HG03575 (cell line): ENCODE results near the gene EIF2AK2.

Source experiments
- ATAC-seq: cut with Tn5 transposase; IDR thresholded peaks from one replicate; pipeline ENCODE4 v1.9.1; 2021; ENCODE audit not compliant: unreplicated experiment, insufficient number of reproducible peaks, low FRiP score; ENCODE audit errors: extremely low read depth

EIF2AK2 gene

DNA sequence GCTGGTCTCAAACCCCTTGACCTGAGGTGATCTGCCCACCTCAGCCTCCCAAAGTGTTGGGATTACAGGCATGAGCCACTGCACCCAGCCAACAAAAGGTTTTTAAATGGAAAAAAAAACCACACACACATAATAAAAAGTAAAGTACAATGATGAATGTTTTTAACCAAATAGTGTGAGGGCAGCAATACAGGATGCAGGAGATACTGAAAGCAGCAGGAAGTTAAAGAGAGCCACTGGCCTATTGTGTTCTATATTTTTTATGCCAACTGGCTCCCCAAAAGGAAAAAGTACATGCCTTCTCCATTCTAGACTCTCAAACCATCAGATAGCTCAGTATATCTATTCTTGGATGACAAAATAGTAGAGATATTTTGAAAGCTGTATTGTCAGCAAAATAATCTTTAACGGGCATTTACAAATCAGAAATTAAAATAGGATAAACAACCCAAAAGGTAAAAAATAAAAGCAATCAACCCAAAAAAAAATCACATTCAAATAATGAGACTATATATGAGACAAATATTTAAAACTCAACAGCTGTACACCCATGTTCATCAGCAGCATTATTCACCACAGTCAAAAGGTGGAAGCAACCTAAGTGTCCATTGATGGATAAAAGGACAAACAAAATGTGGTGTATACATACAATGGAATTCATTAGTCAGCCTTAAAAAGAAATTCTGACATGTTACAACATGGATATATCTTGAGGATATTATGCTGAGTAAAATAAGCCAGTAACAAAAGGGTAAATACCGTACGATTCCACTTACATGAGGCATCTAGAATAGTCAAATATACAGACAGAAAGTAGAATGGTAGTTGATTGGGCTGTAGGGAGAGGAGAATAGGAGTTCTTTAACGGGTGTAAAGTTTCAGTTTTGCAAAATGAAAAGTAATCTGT is 46.2 kb downstream of the EIF2AK2 start:
- ATAC-seq: no peak

DNA sequence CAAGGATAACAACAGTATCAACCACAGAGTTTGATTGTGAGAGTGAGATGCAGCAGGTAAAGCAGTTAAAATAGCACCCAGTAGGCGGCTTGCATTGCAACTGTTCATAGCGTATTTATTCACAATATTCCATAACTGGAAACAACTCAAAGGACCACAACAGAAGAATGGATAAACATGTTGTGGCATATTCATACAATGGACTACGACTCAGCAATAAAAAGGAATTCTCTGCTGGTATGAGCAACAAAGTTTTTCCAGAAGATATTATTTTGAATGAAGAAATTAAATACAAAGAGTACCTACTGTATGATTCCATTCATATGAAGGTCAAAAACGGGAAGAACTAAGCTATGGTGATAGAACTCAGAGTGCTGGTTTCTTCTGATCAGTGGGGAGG is 47.3 kb downstream of the EIF2AK2 start:
- no peak for ATAC-seq

DNA sequence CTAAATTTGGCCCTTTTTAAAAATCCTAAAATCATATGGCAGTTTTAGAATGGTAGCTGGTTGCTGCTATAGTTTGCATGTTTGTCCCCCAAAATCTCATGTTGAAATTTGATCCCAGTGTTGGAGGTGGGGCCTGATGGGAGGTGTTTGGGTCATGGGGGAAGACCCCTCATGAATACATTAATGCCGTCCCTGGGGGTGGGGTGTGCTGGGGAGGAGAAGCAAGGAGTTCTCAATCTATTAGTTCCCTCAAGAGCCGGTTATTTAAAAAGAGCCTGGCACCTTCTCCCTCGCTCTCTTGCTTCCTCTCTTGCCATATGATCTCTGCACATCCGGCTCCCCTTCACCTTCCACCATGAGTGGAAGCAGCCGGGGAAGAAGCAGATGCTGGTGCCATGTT is 51.6 kb downstream of the EIF2AK2 start:
- ATAC-seq: no peak

DNA sequence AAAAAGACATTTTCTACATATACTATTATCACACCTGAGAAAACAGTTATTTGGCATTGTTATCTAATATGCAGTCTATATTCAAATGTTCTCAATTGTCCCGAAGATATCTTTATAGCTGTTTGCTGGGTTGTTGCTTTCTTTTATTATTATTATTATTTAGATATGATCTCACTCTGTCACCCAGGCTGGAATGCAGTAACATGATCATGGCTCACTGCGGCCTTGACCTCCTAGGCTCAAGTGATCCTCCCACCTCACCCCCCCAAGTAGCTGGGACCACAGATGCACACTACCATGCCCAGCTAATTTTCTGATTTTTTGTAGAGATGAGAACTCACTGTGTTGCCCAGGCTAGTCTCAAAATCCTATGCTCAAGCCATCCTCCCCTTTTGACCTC is 52.6 kb downstream of the EIF2AK2 start:
- no peak for ATAC-seq

DNA sequence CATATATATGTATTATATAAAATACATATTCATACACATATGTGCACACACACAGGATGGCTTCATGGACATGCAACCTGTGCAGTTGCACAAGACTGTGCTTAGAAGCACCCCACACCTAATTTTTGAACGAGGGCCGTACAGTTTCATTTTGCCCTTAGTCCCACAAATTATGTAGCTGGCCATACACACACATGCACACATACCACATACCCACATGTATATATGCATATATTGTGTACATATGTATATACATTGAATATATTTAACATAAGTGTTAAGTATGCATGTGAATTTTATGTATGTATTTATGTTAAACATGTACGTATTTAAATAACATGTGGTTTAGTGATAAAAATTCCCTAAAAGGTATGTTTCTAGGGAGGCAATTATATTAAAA is 54.2 kb downstream of the EIF2AK2 start:
- ATAC-seq: no peak

DNA sequence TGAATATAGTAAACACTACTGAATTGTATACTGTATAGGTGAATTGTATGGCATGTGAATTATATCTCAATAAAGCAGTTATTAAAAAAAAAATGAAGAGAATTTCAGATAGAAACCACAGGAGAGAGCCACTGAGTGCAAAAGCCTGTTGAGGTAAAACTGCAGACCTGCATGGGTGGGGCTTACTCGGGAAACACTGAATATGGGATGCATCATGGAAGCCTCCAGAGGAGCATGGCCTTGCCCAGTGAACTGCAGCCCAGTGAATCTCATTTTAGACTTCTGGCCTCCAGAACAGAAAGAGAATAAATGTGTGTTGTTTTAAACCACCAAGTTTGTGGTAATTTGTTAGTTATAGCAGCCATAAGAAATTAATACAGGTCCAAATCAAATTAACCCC is 56.7 kb downstream of the EIF2AK2 start:
- ATAC-seq: no peak

DNA sequence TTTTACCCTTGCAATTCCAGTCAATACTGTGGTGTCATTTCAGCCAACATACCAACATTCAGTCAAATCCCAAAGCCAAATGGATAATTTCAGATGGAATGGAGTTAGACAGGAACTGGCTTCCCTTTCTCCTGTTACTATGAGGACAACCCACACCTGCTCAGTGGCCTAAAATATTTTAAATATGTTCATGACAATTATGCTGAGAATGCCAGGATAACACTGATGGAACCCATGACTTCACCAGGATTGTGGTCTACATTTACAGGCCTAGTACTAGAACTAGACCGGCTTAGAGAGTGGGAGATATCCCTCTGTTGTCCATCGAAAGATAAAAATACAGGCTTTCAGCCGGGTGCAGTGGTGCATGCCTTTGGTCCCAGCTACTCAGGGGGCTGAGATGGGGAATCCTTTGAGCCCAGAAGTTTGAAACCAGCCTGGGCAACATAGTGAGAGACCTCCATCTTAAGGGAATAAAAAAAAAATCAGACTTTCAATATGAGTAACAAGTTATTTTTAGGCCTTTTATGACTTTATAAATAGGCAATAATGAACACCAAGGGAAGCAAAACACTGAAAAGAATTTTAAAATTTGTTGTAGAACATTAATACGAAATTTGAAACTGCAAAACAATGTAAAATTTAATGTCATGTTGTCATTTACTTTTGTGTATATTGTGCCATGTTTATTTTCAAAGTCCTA is 58.2 kb downstream of the EIF2AK2 start:
- ATAC-seq: no peak

DNA sequence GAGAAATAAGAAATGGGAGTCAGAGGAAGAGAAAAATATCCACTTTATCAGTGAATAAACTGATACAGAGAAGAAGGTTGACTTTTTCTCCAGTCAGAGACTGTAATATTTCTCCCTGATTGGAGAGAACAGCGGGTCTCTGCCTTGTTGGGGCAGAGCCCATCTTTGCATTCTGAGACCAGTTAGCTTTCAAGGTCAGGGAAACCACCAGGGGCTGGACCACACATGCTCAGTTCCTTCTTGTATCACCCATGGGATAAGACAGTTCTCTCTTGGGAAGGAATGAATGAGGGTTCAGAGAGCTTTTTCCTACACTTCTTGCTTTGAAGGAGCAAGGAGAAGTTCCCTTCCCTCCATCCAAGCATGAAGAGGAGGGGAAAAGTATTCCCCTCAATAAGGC is 60.2 kb downstream of the EIF2AK2 start:
- ATAC-seq: no peak

DNA sequence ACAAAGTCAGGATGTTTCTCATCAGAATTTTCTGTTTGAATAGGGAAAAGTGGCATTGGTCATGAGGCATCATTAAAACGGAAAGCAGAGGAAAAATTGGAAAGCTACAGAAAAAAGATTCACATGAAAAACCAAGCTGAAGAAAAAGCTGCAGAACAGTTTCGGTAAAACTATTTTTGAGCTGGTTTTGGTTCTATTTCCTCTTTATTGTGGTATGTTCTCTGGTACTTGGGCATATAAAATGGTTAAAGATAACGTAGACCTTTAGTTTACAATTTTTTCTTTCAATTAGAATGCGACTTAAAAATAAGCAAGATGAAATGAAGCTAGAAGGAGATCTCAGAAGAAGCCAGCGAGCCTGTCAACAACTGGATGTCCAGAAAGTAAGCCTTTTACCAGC is 64.9 kb downstream of the EIF2AK2 start:
- ATAC-seq: peak; percentile 36

DNA sequence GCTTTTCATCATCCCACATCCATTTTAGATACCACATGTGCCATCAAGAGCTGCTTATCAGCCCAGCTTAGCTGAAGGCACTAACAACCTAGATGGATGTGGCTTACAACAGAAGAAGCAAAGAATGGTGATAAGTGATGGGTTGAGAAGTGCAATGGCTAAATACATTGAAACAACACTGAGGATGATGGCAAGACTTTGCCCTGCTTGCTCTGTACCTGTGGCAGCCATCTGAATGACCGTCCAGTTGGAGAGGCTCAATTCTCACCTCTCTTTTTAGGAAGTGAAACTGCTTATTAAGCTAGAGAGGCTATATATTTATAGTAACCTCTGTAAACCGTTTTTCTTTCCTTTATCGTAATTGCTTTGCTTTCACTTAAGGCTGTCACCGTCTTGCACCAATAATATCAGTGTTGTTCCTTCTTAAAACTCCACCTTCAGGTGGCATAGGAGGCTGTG is 66.7 kb downstream of the EIF2AK2 start:
- ATAC-seq: peak; percentile 72

DNA sequence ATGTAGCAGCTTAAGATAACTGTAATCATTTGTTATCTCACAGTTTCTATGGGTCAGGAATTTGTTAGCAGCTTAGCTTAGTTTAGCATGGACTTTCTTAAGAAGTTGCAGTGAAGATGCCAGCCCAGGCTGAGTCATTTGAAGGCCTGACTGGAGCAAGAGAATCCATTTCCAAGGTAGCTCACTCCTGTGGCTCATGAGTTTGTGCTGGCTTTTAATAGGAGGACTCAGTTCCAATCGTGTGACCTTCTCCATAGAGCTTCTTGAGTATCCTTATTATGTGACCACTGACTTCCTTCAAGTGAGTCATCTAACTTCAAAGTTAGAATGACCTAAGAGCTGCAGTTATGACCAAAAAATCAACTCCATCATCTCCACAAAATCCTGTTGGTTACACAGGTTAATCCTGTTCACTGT is 71.0 kb downstream of the EIF2AK2 start:
- ATAC-seq: no peak

DNA sequence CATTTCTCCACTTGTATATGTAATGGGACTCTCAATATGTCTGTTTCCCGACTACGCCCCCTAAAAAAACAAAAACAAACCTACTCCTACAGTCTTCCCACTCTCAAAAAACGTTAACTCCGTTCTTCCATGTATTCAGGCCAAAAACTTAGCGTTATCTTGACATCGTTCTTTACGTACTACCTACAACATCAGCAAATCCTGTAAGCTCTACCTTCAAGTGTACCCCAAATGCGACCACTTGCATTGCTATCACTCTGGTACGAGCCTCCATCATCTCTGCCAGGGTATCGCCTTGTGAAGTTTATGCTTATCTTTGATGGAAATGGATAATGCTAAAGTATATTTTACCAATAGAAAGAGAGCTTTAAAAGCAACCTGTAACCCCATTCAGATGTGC is 72.0 kb downstream of the EIF2AK2 start:
- ATAC-seq: no peak

DNA sequence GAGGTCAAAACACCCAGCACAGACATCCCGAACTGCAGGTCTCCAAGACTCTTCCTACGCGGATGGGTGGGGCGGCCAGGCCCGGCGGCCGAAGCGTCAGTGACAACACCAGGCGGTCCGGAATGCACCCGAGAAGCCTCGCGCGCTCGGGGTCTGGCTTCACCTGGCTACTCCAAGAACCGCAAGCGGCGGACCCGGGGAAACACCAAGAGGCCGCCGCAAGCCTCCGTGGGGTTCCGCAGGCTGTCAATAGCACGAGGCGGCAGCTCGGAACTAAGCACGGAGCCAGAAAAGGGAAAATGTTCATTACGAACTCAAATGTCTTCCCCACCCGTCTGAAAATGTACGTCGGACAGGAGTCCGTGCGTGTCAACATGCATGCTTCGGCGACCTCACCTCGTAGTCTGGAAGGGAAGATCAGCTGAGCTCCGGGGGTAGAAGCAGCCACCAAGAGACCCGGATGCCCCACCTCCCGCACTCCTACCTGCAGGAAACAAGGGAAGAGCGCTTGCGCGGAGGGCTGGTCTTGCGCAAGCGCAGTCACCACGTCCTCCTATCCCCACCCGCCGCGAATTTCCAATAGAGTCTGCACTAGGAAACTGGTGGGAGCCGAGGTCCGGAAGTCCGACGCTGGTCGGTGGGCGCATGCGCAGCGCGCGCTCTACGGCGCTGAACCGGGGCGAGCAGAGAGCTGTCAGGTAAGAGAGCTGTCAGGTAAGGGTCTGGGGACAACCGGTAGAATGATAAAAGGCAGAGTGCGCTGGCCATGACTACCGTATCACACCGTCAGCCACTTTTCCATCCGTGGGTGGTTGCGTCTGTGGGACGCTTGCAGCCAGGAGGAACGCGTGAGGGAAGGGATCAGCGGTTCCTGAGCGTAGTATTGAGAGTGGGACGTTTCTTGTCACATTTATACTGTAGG is 72.6 kb downstream of the EIF2AK2 start, which contains the start of the genes GPATCH11 and HEATR5B:
TSS of gene GPATCH11 (plus strand) at position 646 of the 922 bp plus-strand sequence. CDS start 3,864 bp downstream, outside the sequence.
TSS of gene HEATR5B (minus strand) at position 500 of the 922 bp plus-strand sequence. CDS start 958 bp downstream, outside the sequence.
- ATAC-seq: peak; percentile 43

DNA sequence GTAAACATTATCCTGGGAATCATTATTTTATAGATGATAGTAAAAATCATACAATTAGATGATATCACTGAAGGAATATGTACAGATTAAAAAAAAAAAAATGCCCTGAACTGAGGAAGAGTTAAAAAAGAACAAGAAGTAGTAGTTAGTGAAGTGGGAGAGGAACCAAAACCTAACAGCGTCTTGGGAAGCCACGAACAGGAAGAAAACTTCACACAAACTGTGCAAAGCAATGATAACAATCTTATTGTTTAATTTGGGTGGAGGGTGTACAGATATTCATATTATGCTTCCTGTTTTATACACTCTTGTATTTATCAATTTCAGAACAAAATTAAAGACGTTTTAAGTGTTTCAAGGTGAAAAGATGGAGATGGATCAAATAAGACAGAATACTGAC is 76.1 kb downstream of the EIF2AK2 start:
- ATAC-seq: no peak

DNA sequence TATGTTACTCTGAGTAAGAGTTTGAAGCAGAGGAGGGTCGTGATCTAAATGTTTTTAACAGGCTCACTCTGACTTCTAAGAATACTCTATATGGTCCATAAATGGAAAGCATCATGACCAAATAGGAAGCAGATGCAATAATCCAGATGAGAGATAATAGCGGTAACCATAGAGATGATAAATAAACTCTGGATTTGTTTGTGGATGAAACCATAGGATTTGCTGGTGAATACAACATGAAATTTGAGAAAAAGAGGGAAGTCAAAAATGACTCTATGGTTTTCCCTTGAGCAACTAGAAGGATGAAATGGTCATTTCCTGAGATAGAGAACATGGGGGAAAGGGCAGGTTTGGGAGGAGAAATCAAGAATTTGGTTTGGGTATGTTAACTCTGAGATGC is 76.5 kb downstream of the EIF2AK2 start:
- ATAC-seq: no peak

DNA sequence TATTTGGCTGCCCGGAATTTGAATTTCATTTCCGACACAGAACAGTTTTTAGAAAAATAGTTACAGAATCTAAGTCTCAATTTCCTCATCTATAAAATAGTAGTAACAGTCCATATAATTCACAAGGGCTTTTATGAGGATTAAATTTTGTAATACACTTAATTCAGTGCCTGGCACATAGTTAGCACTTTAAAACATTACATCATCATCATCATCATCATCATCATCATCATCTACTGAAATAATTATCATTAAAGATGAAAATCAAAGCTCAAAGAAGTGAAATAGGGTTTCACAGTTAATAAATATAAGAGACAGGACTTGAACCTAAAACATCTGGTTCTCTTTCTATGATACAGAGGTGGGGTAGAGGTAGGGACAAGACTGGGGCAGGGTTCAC is 85.8 kb downstream of the EIF2AK2 start:
- no peak for ATAC-seq

DNA sequence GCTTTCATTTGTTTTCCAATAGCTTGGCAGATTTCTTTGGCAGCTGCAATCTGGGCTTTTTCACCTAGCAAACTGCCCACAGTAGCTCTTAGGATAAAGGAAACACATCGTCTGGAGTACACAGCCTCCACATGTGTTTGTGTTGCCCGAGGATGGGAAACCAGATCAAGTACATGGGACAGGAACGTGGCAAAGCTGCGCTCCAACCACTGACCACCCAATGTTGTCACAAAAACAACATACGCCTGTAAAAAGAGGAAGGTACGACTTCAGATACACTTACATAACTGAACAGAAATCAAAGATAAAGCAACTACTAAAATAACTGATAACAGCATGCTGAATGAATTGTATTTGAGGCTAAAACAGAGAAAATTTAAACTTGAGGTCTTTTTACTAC is 88.1 kb downstream of the EIF2AK2 start:
- ATAC-seq: no peak

DNA sequence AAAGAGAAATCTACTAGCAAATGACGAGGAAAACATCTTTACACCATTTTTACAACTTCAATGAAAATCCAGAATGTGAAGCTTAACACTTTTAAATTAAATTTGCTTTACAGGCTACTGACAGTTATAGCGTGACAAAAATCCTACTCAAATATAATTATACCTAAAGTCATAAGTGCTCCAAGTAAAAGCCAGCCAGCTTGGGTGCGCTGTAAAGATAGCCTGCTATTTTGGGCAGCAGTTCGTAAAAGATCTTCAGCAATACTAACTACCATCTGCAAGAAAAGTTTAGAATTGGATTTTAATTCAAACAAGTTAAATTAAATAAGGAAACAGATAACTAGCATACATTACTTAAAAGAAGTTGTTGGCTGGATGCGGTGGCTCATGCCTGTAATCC is 95.0 kb downstream of the EIF2AK2 start:
- ATAC-seq: no peak
